Left lung (tissue), 10 donors: ENCODE measurements around the gene STRADB. TPM values are rescaled to one million over a fixed set of nuclear protein-coding genes. Genes with fewer than 3 reads are reported as not detected.
A peak's percentile ranks its signal among the peaks of the same experiment; 100 is the strongest.
"Not testable (repeated sequence)": the region's sequence is repeated elsewhere in the genome, so short reads cannot be mapped to it uniquely, and the experiment has no call there.

Experiments
- ATAC-seq: fragments of 200-7000 bp; cut with Tn5 transposase; one replicate; pipeline ENCODE4 v1.9.1; 2020; ENCODE audit warnings: moderate library complexity
- DNase-seq, 4 donors: peaks; one replicate each; pipeline ENCODE4 v3.0.0-alpha.2; 2013 to 2020
- H3K27ac ChIP-seq, 2 donors: fragments of 200-600 bp; sonication (generic) in 1 of 2; one replicate each; pipeline versions ENCODE4 v1.5.0 to v1.8.0; 2020 to 2021
- H3K27me3 ChIP-seq, 2 donors: fragments of 200-600 bp; sonication (generic) in 1 of 2; one replicate each; pipeline versions ENCODE4 v1.5.0 to v1.8.0; 2020 to 2021
- H3K36me3 ChIP-seq, 2 donors: fragments of 200-600 bp; sonication (generic) in 1 of 2; one replicate each; pipeline versions ENCODE4 v1.5.0 to v1.8.0; 2020 to 2021
- H3K4me1 ChIP-seq, 2 donors: fragments of 200-600 bp; one replicate each; pipeline ENCODE4 v1.8.0; 2021
- H3K4me3 ChIP-seq, 2 donors: fragments of 200-600 bp; sonication (generic) in 1 of 2; one replicate each; pipeline versions ENCODE4 v1.5.0 to v1.8.0; 2020 to 2021; ENCODE audit warnings: mild to moderate bottlenecking in 1 of 2
- H3K9me3 ChIP-seq, 2 donors: fragments of 200-600 bp; sonication (generic) in 1 of 2; one replicate each; pipeline versions ENCODE4 v1.5.0 to v1.8.0; 2020 to 2021
- CTCF ChIP-seq, 2 donors: fragments of 200-600 bp; sonication (generic) in 1 of 2; IDR thresholded peaks; one replicate each; pipeline versions ENCODE4 v1.5.0 to v1.8.0; 2021; ENCODE audit warnings: antibody characterized with exemption in 2 of 2
- intact Hi-C, 2 donors: fragments of 100-400 bp; cut with DNase I; formaldehyde crosslinking; loops; one replicate each; pipeline versions ENCODE4 v1.11.2 to v1.14.2; 2022
- polyA plus RNA-seq, 6 donors: library from polyadenylated mRNA; unstranded; fragments of 120-200 nt; gene quantifications; one replicate each; pipeline ENCODE4 v1.2.1, GENCODE V29; 2013; ENCODE audit not compliant: insufficient read length in 6 of 6
- total RNA-seq, 2 donors: library from RNA; stranded (reverse); fragmentation: NEBNext Ultra II Directional; extraction: Animal tissue kit (Norgen Biotek cat#: 25700); gene quantifications; one replicate each; pipeline ENCODE4 v1.2.1, GENCODE V29; 2021
- donor health status: DM: no; HTN: yes; CAD: no.
- donor health status: DM: no; HTN: no; CAD: no.

Gene STRADB
- total and polyA plus RNA-seq, 8 donors = 16.0 to 54.9 (median 44.6) TPM

GRCh38 chr2:201430839-201431238 lies 20.7 kb upstream of the STRADB start:
- H3K36me3 ChIP-seq = no peaks in the 10 kb centered on the region
- ATAC-seq = no peak
- no peaks in the 10 kb centered on the region for H3K9me3 ChIP-seq
- H3K4me1 ChIP-seq = peaks cover 24 to 33% of the 10 kb centered on the region in 2 donors
- H3K27me3 ChIP-seq = no peaks in the 10 kb centered on the region
- H3K27ac ChIP-seq = peak overlapping the region in 1 of 2 donors; percentile 60
- no peak for TF ChIP-seq CTCF (IDR thresholded peaks at IDR 0.05)
- DNase-seq = no peak
- no peak overlapping the region for H3K4me3 ChIP-seq
- intact Hi-C loops = no loop called here

- Histone ChIP-seq H3K27ac (peak overlapping the region; percentile 55 to 60), H3K4me1 (peaks cover 24 to 33% of the 10 kb centered on the region in 2 donors), H3K36me3 (no peaks in the 10 kb centered on the region), H3K27me3 (no peaks in the 10 kb centered on the region), H3K4me3 (no peak overlapping the region), H3K9me3 (no peaks in the 10 kb centered on the region)
- DNase-seq (no peak), ATAC-seq (peak; percentile 52)
- TF ChIP-seq CTCF (IDR thresholded peaks at IDR 0.05) = no peak
- intact Hi-C loops = no loop called here
Measured at GRCh38 chr2:201432038-201432620, 19.4 kb upstream of the STRADB start.

- intact Hi-C loops = no loop called here
- Histone ChIP-seq H3K27me3 (no peaks in the 10 kb centered on the region), H3K4me1 (peaks cover 24 to 33% of the 10 kb centered on the region in 2 donors), H3K4me3 (no peak overlapping the region), H3K36me3 (no peaks in the 10 kb centered on the region), H3K27ac (peak overlapping the region; percentile 55 to 60), H3K9me3 (no peaks in the 10 kb centered on the region)
- DNase-seq = peak in 1 of 4 donors; percentile 50
- no peak for TF ChIP-seq CTCF (IDR thresholded peaks at IDR 0.05)
- peak; percentile 65 for ATAC-seq
Measured at GRCh38 chr2:201432621-201433393, 18.7 kb upstream of the STRADB start.

GRCh38 chr2:201433394-201433995 lies 18.0 kb upstream of the STRADB start:
- intact Hi-C loops = no loop called here
- peak; percentile 70 for ATAC-seq
- TF ChIP-seq CTCF (IDR thresholded peaks at IDR 0.05) = no peak

GRCh38 chr2:201436141-201436540 lies 15.4 kb upstream of the STRADB start:
- H3K4me1 ChIP-seq = peaks cover 24 to 39% of the 10 kb centered on the region in 2 donors

More at GRCh38 chr2:201433394-201433995, 18.0 kb upstream of the STRADB start:
- Histone ChIP-seq H3K4me1 (peaks cover 24 to 33% of the 10 kb centered on the region in 2 donors), H3K36me3 (no peaks in the 10 kb centered on the region), H3K27me3 (no peaks in the 10 kb centered on the region), H3K9me3 (no peaks in the 10 kb centered on the region), H3K27ac (peak overlapping the region; percentile 55 to 60), H3K4me3 (no peak overlapping the region)
- DNase-seq = no peak

GRCh38 chr2:201439336-201439922 lies 12.1 kb upstream of the STRADB start:
- H3K27me3 ChIP-seq, H3K4me3 ChIP-seq, H3K9me3 ChIP-seq, DNase-seq, H3K36me3 ChIP-seq, ATAC-seq, intact Hi-C loops, H3K27ac ChIP-seq: not testable (repeated sequence)
- peaks cover 0 to 14% of the 10 kb centered on the region in 2 donors for H3K4me1 ChIP-seq

More at GRCh38 chr2:201436141-201436540, 15.4 kb upstream of the STRADB start:
- TF ChIP-seq CTCF (IDR thresholded peaks at IDR 0.05) = no peak
- ATAC-seq = no peak
- Histone ChIP-seq H3K36me3 (no peaks in the 10 kb centered on the region), H3K27ac (no peak overlapping the region), H3K27me3 (no peaks in the 10 kb centered on the region), H3K9me3 (no peaks in the 10 kb centered on the region), H3K4me3 (no peak overlapping the region)
- DNase-seq = no peak
- intact Hi-C loops = no loop called here
